IMR-90 (cell line): ENCODE results near the gene INPP5E. TPM values are rescaled to one million over a fixed set of nuclear protein-coding genes. Genes with fewer than 3 reads are reported as not detected.

ENCODE experiments used
- ATAC-seq: fragments of 200-7000 bp; cut with Tn5 transposase; 2 replicates; pipeline ENCODE4 v1.9.1; 2020; ENCODE audit warnings: low read depth, mild to moderate bottlenecking, moderate library complexity
- BruUV-seq: library from RNA; stranded (reverse); fragments of 400-500 nt; replicated peaks from 2 replicates; lab custom pipeline; 2021; lab: Mats Ljungman, UMichigan
- CTCF ChIA-PET: fragments of 300-600 bp; formaldehyde crosslinking; extraction: SDS; loops from one replicate; lab custom pipeline; 2021; ENCODE audit warnings: antibody characterized with exemption; lab: Yijun Ruan, JAX
- POLR2A ChIA-PET: fragments of 300-600 bp; sonication (Branson Sonifier 250); formaldehyde crosslinking; loops from one replicate; lab custom pipeline; 2022; ENCODE audit warnings: antibody characterized with exemption; ENCODE audit not compliant: unreplicated experiment; lab: Charles Lee
- DNase-seq: peaks from one replicate; pipeline ENCODE4 v3.0.0; 2013
- H2AFZ ChIP-seq: replicated peaks from 2 replicates; pipeline ENCODE3; 2013; ENCODE audit warnings: low read length, mild to moderate bottlenecking; ENCODE audit not compliant: poor library complexity
- H2AK5ac ChIP-seq: 2 replicates; pipeline ENCODE4 v1.6.1; 2013; ENCODE audit warnings: low read depth, low read length, inconsistent platforms
- H2AK9ac ChIP-seq: replicated peaks from 2 replicates; pipeline ENCODE3; 2013; ENCODE audit warnings: mild to moderate bottlenecking, low read depth, low read length, moderate library complexity; ENCODE audit not compliant: poor library complexity
- H2BK120ac ChIP-seq: 2 replicates; pipeline ENCODE4 v1.6.1; 2013; ENCODE audit warnings: low read depth, low read length, inconsistent platforms
- H2BK15ac ChIP-seq: 3 replicates; pipeline ENCODE4 v1.6.1; 2013; ENCODE audit warnings: low read depth, low read length, inconsistent platforms
- H2BK20ac ChIP-seq: 2 replicates; pipeline ENCODE4 v1.6.1; 2013; ENCODE audit warnings: low read depth, mild to moderate bottlenecking, inconsistent platforms, low read length, moderate library complexity
- H2BK5ac ChIP-seq: 2 replicates; pipeline ENCODE4 v1.6.1; 2013; ENCODE audit warnings: mild to moderate bottlenecking, low read depth, low read length, inconsistent platforms; ENCODE audit not compliant: poor library complexity, severe bottlenecking
- H3K14ac ChIP-seq: replicated peaks from 2 replicates; pipeline ENCODE4 v1.6.1; 2013; ENCODE audit warnings: low read depth, low read length, inconsistent platforms
- H3K18ac ChIP-seq: 2 replicates; pipeline ENCODE4 v1.6.1; 2013; ENCODE audit warnings: low read depth, low read length, control low read depth
- H3K23ac ChIP-seq: 2 replicates; pipeline ENCODE4 v1.6.1; 2013; ENCODE audit warnings: low read depth, low read length, inconsistent platforms
- H3K27ac ChIP-seq: 2 replicates; pipeline ENCODE4 v1.5.1; 2013; ENCODE audit warnings: mild to moderate bottlenecking, control low read depth, low read length; ENCODE audit not compliant: insufficient read depth
- H3K27me3 ChIP-seq: 2 replicates; pipeline ENCODE4 v1.6.1; 2013; ENCODE audit warnings: low read length; ENCODE audit not compliant: control insufficient read depth, insufficient read depth
- H3K36me3 ChIP-seq: 2 replicates; pipeline ENCODE4 v1.6.1; 2013; ENCODE audit warnings: low read length, mixed read lengths; ENCODE audit not compliant: control insufficient read depth, insufficient read depth
- H3K4ac ChIP-seq: 2 replicates; pipeline ENCODE4 v1.6.1; 2013; ENCODE audit warnings: low read depth, low read length, inconsistent platforms
- H3K4me1 ChIP-seq: 2 replicates; pipeline ENCODE4 v1.6.1; 2013; ENCODE audit warnings: low read length, mixed read lengths; ENCODE audit not compliant: control insufficient read depth, insufficient read depth
- H3K4me2 ChIP-seq: 2 replicates; pipeline ENCODE4 v1.6.1; 2013; ENCODE audit warnings: low read depth, mild to moderate bottlenecking, control low read depth, low read length, moderate library complexity
- H3K4me3 ChIP-seq: 2 replicates; pipeline ENCODE4 v1.5.1; 2013; ENCODE audit warnings: low read depth, mild to moderate bottlenecking, control low read depth, low read length, moderate library complexity; ENCODE audit not compliant: insufficient read depth
- H3K56ac ChIP-seq: 2 replicates; pipeline ENCODE4 v1.6.1; 2013; ENCODE audit warnings: low read length, inconsistent platforms; ENCODE audit not compliant: insufficient read depth; ENCODE audit errors: extremely low read depth
- H3K79me1 ChIP-seq, 2 experiments: 2 replicates each; pipeline ENCODE4 v1.6.1; 2013; ENCODE audit warnings: low read length in 2 of 2, inconsistent platforms in 1 of 2, low read depth in 1 of 2
- H3K9ac ChIP-seq: 2 replicates; pipeline ENCODE4 v1.6.1; 2013; ENCODE audit warnings: low read depth, low read length, control low read depth
- H3K9me1 ChIP-seq: 2 replicates; pipeline ENCODE4 v1.6.1; 2013; ENCODE audit warnings: low read length, inconsistent platforms; ENCODE audit not compliant: insufficient read depth
- H3K9me3 ChIP-seq: 2 replicates; pipeline ENCODE4 v1.6.1; 2013; ENCODE audit warnings: low read length; ENCODE audit not compliant: control insufficient read depth, insufficient read depth
- H4K20me1 ChIP-seq: 2 replicates; pipeline ENCODE4 v1.6.1; 2013; ENCODE audit warnings: low read length, inconsistent platforms; ENCODE audit not compliant: insufficient read depth
- H4K5ac ChIP-seq: 2 replicates; pipeline ENCODE4 v1.6.1; 2013; ENCODE audit warnings: mild to moderate bottlenecking, low read depth, low read length, control low read depth
- H4K8ac ChIP-seq, 2 experiments: 2 replicates each; pipeline ENCODE4 v1.6.1; 2013; ENCODE audit warnings: low read depth in 2 of 2, low read length in 2 of 2, control low read depth in 1 of 2, inconsistent platforms in 1 of 2
- H4K91ac ChIP-seq: 2 replicates; pipeline ENCODE4 v1.6.1; 2013; ENCODE audit warnings: low read depth, low read length, inconsistent platforms; ENCODE audit not compliant: insufficient read depth
- BHLHE40 ChIP-seq: fragments of 150-350 bp; IDR thresholded peaks from 2 replicates; pipeline ENCODE4 v1.6.1; 2016; ENCODE audit warnings: mild to moderate bottlenecking, low read depth, low read length
- CEBPB ChIP-seq: IDR thresholded peaks from 2 replicates; pipeline ENCODE4 v1.6.1; 2012; ENCODE audit warnings: low read depth, low read length, improper control_type of control experiment
- CHD1 ChIP-seq: IDR thresholded peaks from 2 replicates; pipeline ENCODE4 v1.6.1; 2012; ENCODE audit warnings: low read depth, low read length, improper control_type of control experiment
- ELK1 ChIP-seq: fragments of 150-350 bp; IDR thresholded peaks from 2 replicates; pipeline ENCODE4 v1.6.1; 2016; ENCODE audit warnings: low read depth, mild to moderate bottlenecking, low read length, moderate library complexity, borderline replicate concordance
- FOS ChIP-seq: fragments of 150-350 bp; IDR thresholded peaks from 2 replicates; pipeline ENCODE4 v1.6.1; 2016; ENCODE audit warnings: low read depth, low read length
- MAFK ChIP-seq: IDR thresholded peaks from 2 replicates; pipeline ENCODE4 v1.6.1; 2012; ENCODE audit warnings: low read depth, low read length, improper control_type of control experiment
- MAZ ChIP-seq: IDR thresholded peaks from 2 replicates; pipeline ENCODE4 v1.6.1; 2012; ENCODE audit warnings: low read depth, mild to moderate bottlenecking, low read length, improper control_type of control experiment, moderate library complexity, borderline replicate concordance
- MXI1 ChIP-seq: IDR thresholded peaks from 2 replicates; pipeline ENCODE4 v1.6.1; 2012; ENCODE audit warnings: low read depth, mild to moderate bottlenecking, low read length, moderate library complexity, borderline replicate concordance
- NFE2L2 ChIP-seq: fragments of 150-350 bp; IDR thresholded peaks from 2 replicates; pipeline ENCODE4 v1.6.1; 2016; ENCODE audit warnings: low read depth, mild to moderate bottlenecking, low read length
- POLR2A ChIP-seq: IDR thresholded peaks from 2 replicates; pipeline ENCODE4 v1.6.1; 2012; ENCODE audit warnings: mild to moderate bottlenecking, low read depth, low read length
- RAD21 ChIP-seq: IDR thresholded peaks from 2 replicates; pipeline ENCODE4 v1.6.1; 2012; ENCODE audit warnings: low read length, improper control_type of control experiment
- RCOR1 ChIP-seq: IDR thresholded peaks from 2 replicates; pipeline ENCODE4 v1.6.1; 2012; ENCODE audit warnings: mild to moderate bottlenecking, low read length, improper control_type of control experiment; ENCODE audit not compliant: insufficient replicate concordance
- RFX5 ChIP-seq: IDR thresholded peaks from 2 replicates; pipeline ENCODE4 v1.8.0; 2012; ENCODE audit warnings: low read depth, mild to moderate bottlenecking, low read length, moderate library complexity
- SMC3 ChIP-seq: fragments of 150-350 bp; IDR thresholded peaks from 2 replicates; pipeline ENCODE4 v1.6.1; 2016; ENCODE audit warnings: low read depth, mild to moderate bottlenecking, antibody characterized with exemption, low read length, moderate library complexity
- WGBS, 2 experiments: methylation state at CpG; one replicate each; pipeline versions ENCODE4 v1.1.5 to v1.1.7; 2013; ENCODE audit warnings: missing lambda C conversion rate in 2 of 2; ENCODE audit not compliant: insufficient read length in 1 of 2; ENCODE audit errors: extremely low coverage in 2 of 2; 5-methylcytosine and 5-hydroxymethylcytosine counted together
- dilution Hi-C: fragments of 300-500 bp; cut with HindIII; formaldehyde crosslinking; loops from one replicate; pipeline ENCODE4 v1.14.3; 2018; ENCODE audit warnings: low sequenced_read_pairs; ENCODE audit not compliant: unreplicated experiment
- in situ Hi-C: fragments of 300-500 bp; cut with MboI; formaldehyde crosslinking; loops from 3 replicates; pipeline ENCODE4 v1.14.3; 2019; ENCODE audit warnings: low sequenced_read_pairs, inconsistent platforms, mixed read lengths
- intact Hi-C: fragments of 100-400 bp; cut with micrococcal nuclease; formaldehyde crosslinking; loops from 2 replicates; pipeline ENCODE4 v1.10.0; 2022
- polyA plus RNA-seq, 3 experiments: library from polyadenylated mRNA; depleted of rRNA; stranded (reverse); fragments of >200 nt; gene quantifications; 2 replicates each; pipeline ENCODE4 v1.2.3, GENCODE V29; 2012; ENCODE audit warnings: low replicate concordance in 1 of 3
- total RNA-seq: library from RNA; depleted of rRNA; stranded (reverse); fragments of >200 nt; gene quantifications from 2 replicates; pipeline ENCODE4 v1.2.3, GENCODE V29; 2012
- TF ChIP-seq, protein P1 (sequence below): conservative IDR thresholded peaks from 2 replicates; pipeline ENCODE4 v1.5.1; 2012; ENCODE audit warnings: mild to moderate bottlenecking, low read depth, low read length, improper control_type of control experiment
- TF ChIP-seq, protein P2 (sequence below): fragments of 150-350 bp; IDR thresholded peaks from 2 replicates; pipeline ENCODE4 v1.6.1; 2017; ENCODE audit warnings: mild to moderate bottlenecking, antibody characterized with exemption, low read length, low read depth

The INPP5E gene
- total and polyA plus RNA-seq, 2 of the 4 experiments (the other 2 are of a cell fraction): 1.6 to 9.4 TPM

- BruUV-seq: no TSS peak
- no peak overlapping the region for H4K5ac ChIP-seq
- H2BK120ac ChIP-seq: no peak overlapping the region
- H3K9me1 ChIP-seq: no peaks in the 10 kb centered on the region
- no peaks in the 10 kb centered on the region for H3K9me3 ChIP-seq
- H4K8ac ChIP-seq: no peak overlapping the region
- H3K18ac ChIP-seq: no peak overlapping the region
- WGBS, 2 experiments: 97% methylated on average over 7 of the region's 9 CpGs; no CpG with 5 or more reads in 1 of the 2 experiments
- no peak overlapping the region for H2BK15ac ChIP-seq
- no peak overlapping the region for H3K4me3 ChIP-seq
- H3K27ac ChIP-seq: no peak overlapping the region
- H3K56ac ChIP-seq: no peak overlapping the region
- H3K79me1 ChIP-seq: no peaks in the 10 kb centered on the region
- no peaks in the 10 kb centered on the region for H4K20me1 ChIP-seq
- no peak overlapping the region for H3K14ac ChIP-seq
- in situ Hi-C loops (no loop called here), intact Hi-C loops (no loop called here), dilution Hi-C loops (no loop called here)
- DNase-seq (no peak), ATAC-seq (no peak)
- no peak overlapping the region for H3K4ac ChIP-seq
- H2BK5ac ChIP-seq: no peak overlapping the region
- no peak overlapping the region for H4K91ac ChIP-seq
- no peaks in the 10 kb centered on the region for H3K4me1 ChIP-seq
- no peaks in the 10 kb centered on the region for H3K27me3 ChIP-seq
- ChIA-PET POLR2A (no interaction called here), CTCF (no interaction called here)
- no peak overlapping the region for H2AK9ac ChIP-seq
- no peak overlapping the region for H3K9ac ChIP-seq
- H3K4me2 ChIP-seq: no peak overlapping the region
- H2AFZ ChIP-seq: no peak overlapping the region
- H3K36me3 ChIP-seq: peaks cover 60% of the 10 kb centered on the region
- H2AK5ac ChIP-seq: no peak overlapping the region
- TF ChIP-seq ELK1: no peak
- TF ChIP-seq RCOR1: no peak
- TF ChIP-seq RFX5: no peak
- TF ChIP-seq RAD21: no peak
- TF ChIP-seq, protein P1, sequence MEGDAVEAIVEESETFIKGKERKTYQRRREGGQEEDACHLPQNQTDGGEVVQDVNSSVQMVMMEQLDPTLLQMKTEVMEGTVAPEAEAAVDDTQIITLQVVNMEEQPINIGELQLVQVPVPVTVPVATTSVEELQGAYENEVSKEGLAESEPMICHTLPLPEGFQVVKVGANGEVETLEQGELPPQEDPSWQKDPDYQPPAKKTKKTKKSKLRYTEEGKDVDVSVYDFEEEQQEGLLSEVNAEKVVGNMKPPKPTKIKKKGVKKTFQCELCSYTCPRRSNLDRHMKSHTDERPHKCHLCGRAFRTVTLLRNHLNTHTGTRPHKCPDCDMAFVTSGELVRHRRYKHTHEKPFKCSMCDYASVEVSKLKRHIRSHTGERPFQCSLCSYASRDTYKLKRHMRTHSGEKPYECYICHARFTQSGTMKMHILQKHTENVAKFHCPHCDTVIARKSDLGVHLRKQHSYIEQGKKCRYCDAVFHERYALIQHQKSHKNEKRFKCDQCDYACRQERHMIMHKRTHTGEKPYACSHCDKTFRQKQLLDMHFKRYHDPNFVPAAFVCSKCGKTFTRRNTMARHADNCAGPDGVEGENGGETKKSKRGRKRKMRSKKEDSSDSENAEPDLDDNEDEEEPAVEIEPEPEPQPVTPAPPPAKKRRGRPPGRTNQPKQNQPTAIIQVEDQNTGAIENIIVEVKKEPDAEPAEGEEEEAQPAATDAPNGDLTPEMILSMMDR: no peak
- no peak for TF ChIP-seq SMC3
- TF ChIP-seq MAZ: no peak
- TF ChIP-seq CHD1: no peak
- TF ChIP-seq BHLHE40: no peak
- TF ChIP-seq NFE2L2: no peak
- TF ChIP-seq MAFK: no peak
- TF ChIP-seq FOS: no peak
- no peak for TF ChIP-seq CEBPB
- TF ChIP-seq MXI1: no peak
- TF ChIP-seq POLR2A: no peak
- TF ChIP-seq, protein P2, sequence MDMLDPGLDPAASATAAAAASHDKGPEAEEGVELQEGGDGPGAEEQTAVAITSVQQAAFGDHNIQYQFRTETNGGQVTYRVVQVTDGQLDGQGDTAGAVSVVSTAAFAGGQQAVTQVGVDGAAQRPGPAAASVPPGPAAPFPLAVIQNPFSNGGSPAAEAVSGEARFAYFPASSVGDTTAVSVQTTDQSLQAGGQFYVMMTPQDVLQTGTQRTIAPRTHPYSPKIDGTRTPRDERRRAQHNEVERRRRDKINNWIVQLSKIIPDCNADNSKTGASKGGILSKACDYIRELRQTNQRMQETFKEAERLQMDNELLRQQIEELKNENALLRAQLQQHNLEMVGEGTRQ: no peak
- no peak overlapping the region for H3K23ac ChIP-seq
- H2BK20ac ChIP-seq: no peak overlapping the region
Measured at GRCh38 chr9:136381311-136381710, 58.3 kb downstream of the INPP5E start.
